ENCODE results near the gene KRTCAP2.

Gene KRTCAP2

GRCh38 chr1:155134322-155134721, 38.8 kb downstream of the KRTCAP2 start:
- Histone ChIP-seq H3K4me3 (replicated peaks; ENCODE audit: insufficient read depth, low read length) (no peak overlapping the region), H3K27me3 (ENCODE audit: insufficient read depth, poor library complexity, severe bottlenecking) (no peaks in the 10 kb centered on the region), H3K27ac (replicated peaks) (no peak overlapping the region)
- no peak for TF ChIP-seq GABPA (IDR thresholded peaks at IDR 0.05; ENCODE audit: low read depth)
- TF ChIP-seq POLR2AphosphoS5 (IDR thresholded peaks at IDR 0.05; ENCODE audit: low read depth) = no peak
- TF ChIP-seq CTCF (IDR thresholded peaks at IDR 0.05; ENCODE audit: insufficient read depth, low read length) = no peak
- no peak for TF ChIP-seq REST (IDR thresholded peaks at IDR 0.05; ENCODE audit: insufficient replicate concordance, low read depth)
- no peak for TF ChIP-seq SPI1 (IDR thresholded peaks at IDR 0.05; ENCODE audit: borderline replicate concordance, low read depth)
- DNase-seq (ENCODE audit: low read depth in 1 of 2, low spot score in 1 of 2) = no peak

DNA sequence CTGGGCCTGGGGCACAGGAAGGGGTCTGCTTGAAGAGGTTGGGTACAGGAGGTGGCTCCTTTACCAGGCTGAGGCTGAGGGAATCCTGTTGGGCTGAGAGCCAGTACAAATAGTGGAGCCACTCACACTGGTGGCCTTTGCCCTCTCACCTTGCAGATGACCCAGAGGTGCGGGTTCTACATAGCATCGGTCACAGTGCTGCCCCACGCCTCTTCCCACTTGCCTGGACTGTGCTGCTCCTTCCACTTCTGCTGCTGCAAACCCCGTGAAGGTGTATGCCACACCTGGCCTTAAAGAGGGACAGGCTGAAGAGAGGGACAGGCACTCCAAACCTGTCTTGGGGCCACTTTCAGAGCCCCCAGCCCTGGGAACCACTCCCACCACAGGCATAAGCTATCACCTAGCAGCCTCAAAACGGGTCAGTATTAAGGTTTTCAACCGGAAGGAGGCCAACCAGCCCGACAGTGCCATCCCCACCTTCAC, 39.3 kb downstream of the KRTCAP2 start:
- DNase-seq (ENCODE audit: low read depth in 1 of 2, low spot score in 1 of 2) = no peak
- no peaks in the 10 kb centered on the region for H3K27me3 ChIP-seq (ENCODE audit: insufficient read depth, poor library complexity, severe bottlenecking)
- TF ChIP-seq CTCF (IDR thresholded peaks at IDR 0.05; ENCODE audit: insufficient read depth, low read length) = no peak
- no peak overlapping the region for H3K4me3 ChIP-seq (replicated peaks; ENCODE audit: insufficient read depth, low read length)
- no peak overlapping the region for H3K27ac ChIP-seq (replicated peaks)

- no peak for DNase-seq (ENCODE audit: low read depth in 1 of 2, low spot score in 1 of 2)
- TF ChIP-seq CTCF (IDR thresholded peaks at IDR 0.05; ENCODE audit: insufficient read depth, low read length) = no peak
- TF ChIP-seq GABPA (IDR thresholded peaks at IDR 0.05; ENCODE audit: low read depth) = no peak
- no peak for TF ChIP-seq REST (IDR thresholded peaks at IDR 0.05; ENCODE audit: insufficient replicate concordance, low read depth)
- Histone ChIP-seq H3K27ac (replicated peaks) (no peak overlapping the region), H3K4me3 (replicated peaks; ENCODE audit: insufficient read depth, low read length) (no peak overlapping the region), H3K27me3 (ENCODE audit: insufficient read depth, poor library complexity, severe bottlenecking) (peaks cover 15% of the 10 kb centered on the region)
These were observed 41.2 kb downstream of the KRTCAP2 start for GRCh38 chr1:155131856-155132255.

- no peak overlapping the region for H3K27ac ChIP-seq (replicated peaks)
- TF ChIP-seq REST (IDR thresholded peaks at IDR 0.05; ENCODE audit: insufficient replicate concordance, low read depth) (no peak), CTCF (IDR thresholded peaks at IDR 0.05; ENCODE audit: insufficient read depth, low read length) (no peak), SPI1 (IDR thresholded peaks at IDR 0.05; ENCODE audit: borderline replicate concordance, low read depth) (no peak), POLR2AphosphoS5 (IDR thresholded peaks at IDR 0.05; ENCODE audit: low read depth) (no peak), GABPA (IDR thresholded peaks at IDR 0.05; ENCODE audit: low read depth) (no peak)
- no peak for DNase-seq (ENCODE audit: low read depth in 1 of 2, low spot score in 1 of 2)
- peaks cover 21% of the 10 kb centered on the region for H3K27me3 ChIP-seq (ENCODE audit: insufficient read depth, poor library complexity, severe bottlenecking)
- H3K4me3 ChIP-seq (replicated peaks; ENCODE audit: insufficient read depth, low read length) = no peak overlapping the region
These were observed 41.8 kb downstream of the KRTCAP2 start for GRCh38 chr1:155131285-155131684.

All from HL-60 (cell line).